Suprapubic skin (tissue), 4 donors: ENCODE data around the gene ZNF846. TPM values are rescaled to one million over a fixed set of nuclear protein-coding genes. Genes with fewer than 3 reads are reported as not detected.

ENCODE experiments used
- DNase-seq, 2 donors: peaks; one replicate each; pipeline ENCODE4 v3.0.0-alpha.2; 2019; ENCODE audit warnings: low spot score in 2 of 2
- H3K27ac ChIP-seq: fragments of 200-600 bp; sonication (generic); one replicate; pipeline ENCODE4 v1.5.1; 2019
- H3K27me3 ChIP-seq: fragments of 200-600 bp; sonication (generic); one replicate; pipeline ENCODE4 v1.5.1; 2019
- H3K36me3 ChIP-seq: fragments of 200-600 bp; sonication (generic); one replicate; pipeline ENCODE4 v1.5.1; 2019
- H3K4me1 ChIP-seq: fragments of 200-600 bp; sonication (generic); one replicate; pipeline ENCODE4 v1.5.1; 2019
- H3K4me3 ChIP-seq: fragments of 200-600 bp; sonication (generic); one replicate; pipeline ENCODE4 v1.5.1; 2019; ENCODE audit warnings: mild to moderate bottlenecking
- H3K9me3 ChIP-seq: fragments of 200-600 bp; sonication (generic); one replicate; pipeline ENCODE4 v1.5.1; 2019
- CTCF ChIP-seq, 2 donors: fragments of 200-600 bp in 1 of 2; fragments of 450-650 bp in 1 of 2; sonication (generic) in 1 of 2; IDR thresholded peaks; one replicate each; pipeline ENCODE4 v1.5.1; 2016 to 2019; ENCODE audit warnings: antibody characterized with exemption in 2 of 2, mild to moderate bottlenecking in 1 of 2, moderate library complexity in 1 of 2
- EP300 ChIP-seq: sonication (generic); formaldehyde crosslinking; IDR thresholded peaks from one replicate; pipeline ENCODE4 v1.6.1; 2017; ENCODE audit warnings: antibody characterized with exemption
- POLR2A ChIP-seq, 2 donors: fragments of 450-650 bp; IDR thresholded peaks; one replicate each; pipeline ENCODE4 v1.6.1; 2017; ENCODE audit warnings: antibody characterized with exemption in 2 of 2, mild to moderate bottlenecking in 2 of 2, moderate library complexity in 2 of 2
- POLR2AphosphoS5 ChIP-seq, 3 donors: sonication (generic); formaldehyde crosslinking; IDR thresholded peaks; one replicate each; pipeline ENCODE4 v1.6.1; 2017; ENCODE audit warnings: antibody characterized with exemption in 3 of 3
- WGBS: methylation state at CpG from one replicate; pipeline ENCODE4 v1.1.5; 2018; 5-methylcytosine and 5-hydroxymethylcytosine counted together
- total RNA-seq, 4 donors: library from RNA; depleted of rRNA; stranded (reverse); fragments of >200 nt; gene quantifications; one replicate each; pipeline ENCODE4 v1.1.0, GENCODE V29; 2016

Gene ZNF846
- total RNA-seq, 4 donors from 2014 or later: 6.8 to 13.5 (median 11.2) TPM

- WGBS: 91% methylated on average over 10 of the region's 10 CpGs
- Histone ChIP-seq H3K27me3 (no peaks in the 10 kb centered on the region), H3K9me3 (no peaks in the 10 kb centered on the region), H3K4me1 (peaks cover 5% of the 10 kb centered on the region), H3K27ac (no peak overlapping the region), H3K4me3 (no peak overlapping the region), H3K36me3 (peaks cover 8% of the 10 kb centered on the region)
- TF ChIP-seq POLR2A (IDR thresholded peaks at IDR 0.05) (no peak), CTCF (IDR thresholded peaks at IDR 0.05) (no peak), POLR2AphosphoS5 (IDR thresholded peaks at IDR 0.05) (no peak), EP300 (no peak)
- DNase-seq: no peak
Observed at GRCh38 chr19:9801976-9802375, 33.4 kb upstream of the ZNF846 start.

- Histone ChIP-seq H3K9me3 (no peaks in the 10 kb centered on the region), H3K27me3 (no peaks in the 10 kb centered on the region), H3K4me1 (peaks cover 12% of the 10 kb centered on the region), H3K27ac (no peak overlapping the region), H3K36me3 (no peaks in the 10 kb centered on the region), H3K4me3 (no peak overlapping the region)
- no peak for DNase-seq
- TF ChIP-seq CTCF (IDR thresholded peaks at IDR 0.05) (no peak), POLR2A (IDR thresholded peaks at IDR 0.05) (no peak), POLR2AphosphoS5 (IDR thresholded peaks at IDR 0.05) (no peak), EP300 (no peak)
Observed at GRCh38 chr19:9799162-9799561, 30.6 kb upstream of the ZNF846 start.

- WGBS: 77% methylated on average over 5 of the region's 5 CpGs
- no peak for DNase-seq
- H3K27me3 ChIP-seq: no peaks in the 10 kb centered on the region
- H3K36me3 ChIP-seq: no peaks in the 10 kb centered on the region
- H3K27ac ChIP-seq: peak overlapping the region; percentile 25
- H3K4me3 ChIP-seq: no peak overlapping the region
- TF ChIP-seq POLR2AphosphoS5 (IDR thresholded peaks at IDR 0.05) (no peak), POLR2A (IDR thresholded peaks at IDR 0.05) (no peak), EP300 (no peak), CTCF (IDR thresholded peaks at IDR 0.05) (no peak)
- no peaks in the 10 kb centered on the region for H3K9me3 ChIP-seq
- H3K4me1 ChIP-seq: peaks cover 16% of the 10 kb centered on the region
Observed at GRCh38 chr19:9797871-9798270, 29.3 kb upstream of the ZNF846 start.

GRCh38 chr19:9796113-9796773, 27.7 kb upstream of the ZNF846 start:
- 32% methylated on average over 6 of the region's 6 CpGs for WGBS
- H3K4me3 ChIP-seq: no peak overlapping the region
- H3K4me1 ChIP-seq: peaks cover 20% of the 10 kb centered on the region
- no peaks in the 10 kb centered on the region for H3K27me3 ChIP-seq
- DNase-seq: peak; percentile 85 to 87
- H3K36me3 ChIP-seq: no peaks in the 10 kb centered on the region
- H3K9me3 ChIP-seq: no peaks in the 10 kb centered on the region
- H3K27ac ChIP-seq: peak overlapping the region; percentile 28
- no peak for TF ChIP-seq POLR2A (IDR thresholded peaks at IDR 0.05)
- no peak for TF ChIP-seq EP300
- peak in 1 of 3 donors; percentile 12 for TF ChIP-seq POLR2AphosphoS5 (IDR thresholded peaks at IDR 0.05)
- peak; percentile 66 for TF ChIP-seq CTCF (IDR thresholded peaks at IDR 0.05)

- H3K4me3 ChIP-seq: peak overlapping the region; percentile 65
Observed at GRCh38 chr19:9793071-9793591, 24.6 kb upstream of the ZNF846 start.

More at GRCh38 chr19:9793071-9793591, 24.6 kb upstream of the ZNF846 start:
- peak in 1 of 2 donors; percentile 2 for TF ChIP-seq CTCF (IDR thresholded peaks at IDR 0.05)
- TF ChIP-seq EP300: no peak
- Histone ChIP-seq H3K9me3 (no peaks in the 10 kb centered on the region), H3K4me1 (peaks cover 23% of the 10 kb centered on the region), H3K27ac (peak overlapping the region; percentile 90), H3K27me3 (no peaks in the 10 kb centered on the region), H3K36me3 (no peaks in the 10 kb centered on the region)
- 27% methylated on average over 25 of the region's 36 CpGs for WGBS
- DNase-seq: peak; percentile 88 to 89
